CD8-positive, alpha-beta memory T cell (primary cell): Measurements from ENCODE around the gene ERICH4. TPM values are rescaled to one million over a fixed set of nuclear protein-coding genes. Genes with fewer than 3 reads are reported as not detected.

Source experiments
- polyA plus RNA-seq: library from polyadenylated mRNA; unstranded; fragments of 300-500 nt; fragmentation: Illumina TruSeq; gene quantifications from one replicate; pipeline ENCODE4 v1.2.3, GENCODE V29; 2021
- total RNA-seq, 2 experiments: library from RNA; stranded (reverse); gene quantifications; one replicate each; pipeline ENCODE4 v1.2.3, GENCODE V29; 2021

The ERICH4 gene
- total and polyA plus RNA-seq, 3 experiments from 2014 or later: not detected

Other genes starting within 250 kb of the ERICH4 start
- not detected for gene CYP2S1, start 249.9 kb upstream of the ERICH4 start, total RNA-seq
- gene CYP2S1, start 249.9 kb upstream of the ERICH4 start, polyA plus RNA-seq: not detected
- gene AXL, start 223.9 kb upstream of the ERICH4 start, total RNA-seq: under 1 TPM; 0.09 to 0.11 TPM
- 0.43 TPM for gene AXL, start 223.9 kb upstream of the ERICH4 start, polyA plus RNA-seq
- 100 to 1,000 TPM; 270 to 279 TPM for gene HNRNPUL1, start 178.8 kb upstream of the ERICH4 start, total RNA-seq
- 100 TPM for gene HNRNPUL1, start 178.8 kb upstream of the ERICH4 start, polyA plus RNA-seq
- 10 to 100 TPM; 31.7 to 32.1 TPM for gene CCDC97, start 133.0 kb upstream of the ERICH4 start, total RNA-seq
- gene CCDC97, start 133.0 kb upstream of the ERICH4 start, polyA plus RNA-seq: 29.7 TPM
- 100 to 1,000 TPM; 152 to 161 TPM for gene TGFB1, start 89.2 kb upstream of the ERICH4 start, total RNA-seq
- gene TGFB1, start 89.2 kb upstream of the ERICH4 start, polyA plus RNA-seq: 104 TPM
- gene B9D2, start 79.0 kb upstream of the ERICH4 start, total RNA-seq: 1 to 10 TPM; 8.5 to 9.7 TPM
- 15.4 TPM for gene B9D2, start 79.0 kb upstream of the ERICH4 start, polyA plus RNA-seq
- gene TMEM91, start 66.6 kb upstream of the ERICH4 start, total RNA-seq: 1 to 10 TPM; 2.6 to 3.8 TPM
- 3.7 TPM for gene TMEM91, start 66.6 kb upstream of the ERICH4 start, polyA plus RNA-seq
- 10 to 100 TPM; 48.5 to 52.3 TPM for gene EXOSC5, start 45.8 kb upstream of the ERICH4 start, total RNA-seq
- 49.5 TPM for gene EXOSC5, start 45.8 kb upstream of the ERICH4 start, polyA plus RNA-seq
- gene BCKDHA, start 45.3 kb upstream of the ERICH4 start, total RNA-seq: 10 to 100 TPM; 18.5 to 23.5 TPM
- 52.1 TPM for gene BCKDHA, start 45.3 kb upstream of the ERICH4 start, polyA plus RNA-seq
- under 1 TPM; 0.66 to 0.91 TPM for gene B3GNT8, start 15.8 kb upstream of the ERICH4 start, total RNA-seq
- gene B3GNT8, start 15.8 kb upstream of the ERICH4 start, polyA plus RNA-seq: 11.1 TPM
- 10 to 100 TPM; 74.1 to 76.2 TPM for gene DMAC2, start 3.2 kb upstream of the ERICH4 start, total RNA-seq
- 56.8 TPM for gene DMAC2, start 3.2 kb upstream of the ERICH4 start, polyA plus RNA-seq
- gene CEACAM21, start 133.0 kb downstream of the ERICH4 start, total RNA-seq: 10 to 100 TPM; 26.8 to 29.2 TPM
- gene CEACAM21, start 133.0 kb downstream of the ERICH4 start, polyA plus RNA-seq: 46.6 TPM
- gene CEACAM4, start 183.9 kb downstream of the ERICH4 start, total RNA-seq: not detected
- gene CEACAM4, start 183.9 kb downstream of the ERICH4 start, polyA plus RNA-seq: not detected
- not detected for gene CEACAM7, start 245.1 kb downstream of the ERICH4 start, total RNA-seq
- not detected for gene CEACAM7, start 245.1 kb downstream of the ERICH4 start, polyA plus RNA-seq